MCF 10A (cell line): ENCODE measurements around the gene GLP2R. TPM values are rescaled to one million over a fixed set of nuclear protein-coding genes. Genes with fewer than 3 reads are reported as not detected.

Experiments
- BruUV-seq: library from RNA; stranded (reverse); fragments of 400-500 nt; replicated peaks from 2 replicates; lab custom pipeline; 2021; lab: Mats Ljungman, UMichigan
- CTCF ChIA-PET: fragments of 300-600 bp; sonication (Branson Sonifier 250); formaldehyde crosslinking; extraction: SDS; loops from one replicate; lab custom pipeline; 2021; ENCODE audit warnings: antibody characterized with exemption, inconsistent platforms; lab: Yijun Ruan, JAX
- POLR2A ChIA-PET: fragments of 300-600, 350-650 bp; sonication (Branson Sonifier 250); formaldehyde crosslinking; extraction: SDS; loops from one replicate; lab custom pipeline; 2020; ENCODE audit warnings: antibody characterized with exemption, inconsistent platforms; lab: Yijun Ruan, JAX
- DNase-seq: peaks from one replicate; pipeline ENCODE4 v3.0.0-alpha.2; 2018; ENCODE audit not compliant: unreplicated experiment
- H3K27ac Mint-ChIP-seq: one replicate; pipeline ENCODE4 v1.8.0; 2022; ENCODE audit warnings: mild to moderate bottlenecking, low read depth, mixed read lengths; ENCODE audit not compliant: unreplicated experiment
- H3K27me3 Mint-ChIP-seq: one replicate; pipeline ENCODE4 v1.8.0; 2022; ENCODE audit warnings: mixed read lengths; ENCODE audit not compliant: insufficient read depth, unreplicated experiment
- H3K36me3 Mint-ChIP-seq: one replicate; pipeline ENCODE4 v1.8.0; 2022; ENCODE audit warnings: mild to moderate bottlenecking, moderate library complexity, mixed read lengths; ENCODE audit not compliant: insufficient read depth, unreplicated experiment
- H3K4me1 Mint-ChIP-seq: one replicate; pipeline ENCODE4 v1.8.0; 2022; ENCODE audit warnings: mixed read lengths; ENCODE audit not compliant: insufficient read depth, unreplicated experiment
- H3K4me3 Mint-ChIP-seq: one replicate; pipeline ENCODE4 v1.8.0; 2022; ENCODE audit warnings: mild to moderate bottlenecking, moderate library complexity, mixed read lengths; ENCODE audit not compliant: unreplicated experiment
- H3K9me3 Mint-ChIP-seq: one replicate; pipeline ENCODE4 v1.8.0; 2022; ENCODE audit warnings: mixed read lengths; ENCODE audit not compliant: unreplicated experiment
- CTCF ChIP-seq: fragments of 200-600 bp; IDR thresholded peaks from one replicate; pipeline ENCODE4 v1.8.0; 2022; ENCODE audit warnings: antibody characterized with exemption, mild to moderate bottlenecking; ENCODE audit not compliant: unreplicated experiment
- intact Hi-C: fragments of 100-400 bp; cut with micrococcal nuclease; formaldehyde crosslinking; loops from 2 replicates; pipeline ENCODE4 v1.14.1; 2022
- total RNA-seq: library from RNA; stranded (reverse); gene quantifications from 2 replicates; pipeline ENCODE4 v1.2.3, GENCODE V29; 2022

Gene GLP2R
- total RNA-seq, 1 experiment from 2014 or later = 0.09 TPM

- DNase-seq = peak; percentile 22
- CTCF ChIA-PET = no interaction called here
- BruUV-seq = no TSS peak
- no peaks in the 10 kb centered on the region for H3K36me3 Mint-ChIP-seq
- TF ChIP-seq CTCF = no peak
- intact Hi-C loops = no loop called here
- peaks cover 15% of the 10 kb centered on the region for H3K9me3 Mint-ChIP-seq
- peaks cover 4% of the 10 kb centered on the region for H3K4me1 Mint-ChIP-seq
- no peak overlapping the region for H3K4me3 Mint-ChIP-seq
- H3K27me3 Mint-ChIP-seq = no peaks in the 10 kb centered on the region
- POLR2A ChIA-PET = no interaction called here
- H3K27ac Mint-ChIP-seq = no peak overlapping the region
Observed at GRCh38 chr17:9843152-9844010, 17.7 kb downstream of the GLP2R start.

- H3K4me3 Mint-ChIP-seq = no peak overlapping the region
- no peaks in the 10 kb centered on the region for H3K36me3 Mint-ChIP-seq
- H3K9me3 Mint-ChIP-seq = peaks cover 9% of the 10 kb centered on the region
- intact Hi-C loops = no loop called here
- H3K4me1 Mint-ChIP-seq = peaks cover 4% of the 10 kb centered on the region
- TF ChIP-seq CTCF = no peak
- no peak for DNase-seq
- ChIA-PET CTCF (no interaction called here), POLR2A (no interaction called here)
- no peak overlapping the region for H3K27ac Mint-ChIP-seq
- BruUV-seq = no TSS peak
- H3K27me3 Mint-ChIP-seq = no peaks in the 10 kb centered on the region
Observed at GRCh38 chr17:9844153-9844552, 18.4 kb downstream of the GLP2R start.

- intact Hi-C loops = no loop called here
- peak; percentile 18 for DNase-seq
- ChIA-PET POLR2A (interaction anchor here (0.7 kb wide), 1 partner anchor 1300 kb away, joined by 3 read pairs; no protein-coding TSS in a partner anchor), CTCF (interaction anchor here (0.6 kb wide), 1 partner anchor 218 kb away, joined by 3 read pairs; no protein-coding TSS in a partner anchor)
- H3K4me3 Mint-ChIP-seq = no peak overlapping the region
- no peak for TF ChIP-seq CTCF
- BruUV-seq = no TSS peak
- peaks cover 4% of the 10 kb centered on the region for H3K4me1 Mint-ChIP-seq
- no peaks in the 10 kb centered on the region for H3K27me3 Mint-ChIP-seq
- no peak overlapping the region for H3K27ac Mint-ChIP-seq
- H3K9me3 Mint-ChIP-seq = peaks cover 7% of the 10 kb centered on the region
- no peaks in the 10 kb centered on the region for H3K36me3 Mint-ChIP-seq
Observed at GRCh38 chr17:9845306-9845705, 19.6 kb downstream of the GLP2R start.

GRCh38 chr17:9850151-9850550 is 24.4 kb downstream of the GLP2R start:
- POLR2A ChIA-PET = no interaction called here
- no peaks in the 10 kb centered on the region for H3K27me3 Mint-ChIP-seq

More at GRCh38 chr17:9850151-9850550, 24.4 kb downstream of the GLP2R start:
- CTCF ChIA-PET = interaction anchor here (0.6 to 0.8 kb wide), 3 partner anchors 10 to 1254 kb away, joined by 3 to 4 read pairs (median 4); no protein-coding TSS in a partner anchor
- H3K4me1 Mint-ChIP-seq = no peaks in the 10 kb centered on the region
- BruUV-seq = no TSS peak
- intact Hi-C loops = no loop called here
- TF ChIP-seq CTCF = no peak
- H3K4me3 Mint-ChIP-seq = no peak overlapping the region
- no peak for DNase-seq
- H3K27ac Mint-ChIP-seq = no peak overlapping the region
- no peaks in the 10 kb centered on the region for H3K36me3 Mint-ChIP-seq
- H3K9me3 Mint-ChIP-seq = peaks cover 12% of the 10 kb centered on the region
